Activated CD8-positive, alpha-beta memory T cell treated with anti-CD3 and anti-CD28 coated beads for 4 hours (primary cell): ENCODE results near the gene CMC4.
A peak's percentile ranks its signal among the peaks of the same experiment; 100 is the strongest.

Experiments
- DNase-seq, 2 donors: peaks; one replicate each; pipeline ENCODE4 v3.0.0-alpha.2; 2020; ENCODE audit warnings: low read depth in 2 of 2

Gene CMC4

GRCh38 chrX:155053656-155054055, 17.3 kb downstream of the CMC4 start:
- no peak for DNase-seq

DNA sequence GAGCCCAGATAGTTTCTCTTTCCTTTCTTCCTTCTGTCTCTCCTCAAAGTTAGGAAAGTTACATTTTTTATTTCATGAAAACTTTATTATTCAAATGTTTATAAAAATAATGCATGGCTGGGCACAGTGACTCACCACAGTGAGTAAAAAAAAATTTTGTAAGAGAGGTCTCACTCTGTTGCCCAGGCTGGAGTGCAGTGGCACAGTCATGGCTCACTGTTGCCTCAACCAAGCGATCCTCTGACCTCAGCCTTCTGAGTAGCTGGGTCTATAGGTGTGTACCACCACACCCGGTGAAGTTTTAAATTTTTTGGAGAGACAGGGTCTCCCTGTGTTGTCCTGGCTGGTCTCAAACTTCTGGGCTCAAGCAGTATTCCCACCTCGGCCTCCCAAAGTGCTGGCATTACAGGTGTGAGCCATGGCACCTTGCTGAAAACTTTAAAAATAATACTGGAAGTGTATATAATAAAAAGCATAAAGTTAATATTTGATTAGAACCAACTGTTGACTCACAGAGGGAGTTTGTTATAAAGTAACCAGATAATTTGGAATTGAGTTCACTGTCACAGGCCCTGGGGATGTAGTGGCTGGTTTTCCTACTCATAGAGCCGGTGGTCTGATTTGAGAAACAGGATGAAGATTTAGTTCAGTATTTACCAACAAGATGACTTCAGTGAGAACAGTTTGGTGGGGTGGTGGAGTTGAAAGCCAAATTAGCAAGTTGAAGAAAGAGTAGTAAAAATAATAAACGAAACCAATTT, 18.0 kb downstream of the CMC4 start:
- DNase-seq, result no peak

DNA sequence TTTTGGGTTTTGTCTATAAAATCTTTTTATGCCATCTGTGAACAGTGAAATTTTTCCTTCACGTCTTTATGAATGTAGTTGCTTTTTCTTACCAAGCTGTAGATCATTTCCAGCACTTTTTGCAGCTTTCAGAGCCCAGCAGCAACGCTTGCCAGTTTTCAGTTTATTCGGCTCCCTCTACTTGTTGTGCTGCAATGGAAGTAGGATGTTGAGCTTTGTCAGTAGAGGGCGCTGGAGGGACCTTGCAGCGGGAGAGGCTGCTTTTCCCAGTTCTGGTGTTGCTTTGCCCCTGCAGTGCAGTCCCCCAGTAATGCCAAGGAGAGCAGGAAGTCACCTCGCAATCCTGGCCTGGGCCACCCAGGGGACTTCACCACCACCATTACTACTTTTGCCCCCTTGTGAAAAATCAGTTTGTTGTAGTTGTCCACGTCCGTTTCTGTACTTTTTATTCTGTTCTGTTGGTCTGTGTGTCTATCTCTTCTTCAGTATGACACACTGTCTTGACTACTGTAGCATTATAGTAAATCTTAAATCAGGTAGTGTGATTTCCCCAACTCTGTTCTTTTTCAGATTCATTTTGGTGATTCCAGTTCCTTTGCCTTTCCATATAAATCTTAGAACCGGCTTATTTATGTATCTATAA, 21.8 kb downstream of the CMC4 start:
- no peak for DNase-seq

GRCh38 chrX:155046811-155047528, 24.0 kb downstream of the CMC4 start:
- no peak for DNase-seq

DNA sequence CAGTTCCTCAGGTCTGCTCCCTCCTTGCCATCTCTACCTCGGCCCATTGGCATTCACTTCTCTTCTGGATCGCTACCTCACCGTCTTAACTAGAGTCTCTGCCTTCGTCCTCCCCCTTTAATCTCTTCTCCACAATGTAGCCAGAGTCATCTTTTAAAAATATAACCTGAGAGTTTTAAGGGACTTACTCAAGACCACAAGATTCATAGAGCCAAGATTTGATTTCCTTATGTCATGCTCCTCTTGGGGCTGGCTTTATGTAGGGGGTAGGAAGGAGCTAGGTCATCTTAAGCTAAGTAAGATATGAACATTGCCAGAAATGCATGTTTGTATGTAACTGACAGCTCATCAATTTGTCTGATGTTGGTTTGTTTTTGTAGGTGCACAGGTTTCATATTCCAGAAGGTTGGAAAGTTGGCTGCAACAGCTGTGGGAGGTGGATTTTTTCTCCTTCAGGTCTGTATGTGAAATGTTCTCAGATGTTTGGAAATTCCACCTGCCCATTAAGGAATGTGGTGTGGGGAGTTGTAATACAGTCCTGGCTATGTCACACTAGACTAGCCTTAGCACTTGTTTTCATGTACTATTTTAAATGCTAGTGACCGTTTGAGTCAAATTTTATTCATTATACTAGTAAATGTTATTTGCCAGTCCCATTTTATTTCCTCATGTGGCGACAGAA, 24.7 kb downstream of the CMC4 start:
- no peak for DNase-seq

GRCh38 chrX:155035688-155036087, 35.2 kb downstream of the CMC4 start:
- no peak for DNase-seq

DNA sequence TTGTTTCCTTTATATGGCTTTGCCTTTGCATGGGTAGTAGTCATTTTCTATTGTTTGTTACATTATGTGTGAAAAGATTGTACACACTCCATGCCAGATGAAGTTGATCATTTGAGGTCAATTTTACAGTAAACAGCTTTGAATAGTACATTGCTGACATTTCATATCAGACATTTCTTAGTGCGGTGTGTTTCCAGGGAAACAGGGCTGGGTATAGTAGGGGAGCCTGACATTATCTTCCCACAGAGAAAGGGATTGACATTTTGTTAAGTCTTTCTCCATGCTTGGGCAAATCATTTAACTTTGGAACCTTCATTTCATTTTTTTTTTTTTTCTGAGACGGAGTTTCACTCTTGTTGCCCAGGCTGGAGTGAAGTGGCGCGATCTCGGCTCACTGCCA, 39.3 kb downstream of the CMC4 start:
- DNase-seq, result no peak

DNA sequence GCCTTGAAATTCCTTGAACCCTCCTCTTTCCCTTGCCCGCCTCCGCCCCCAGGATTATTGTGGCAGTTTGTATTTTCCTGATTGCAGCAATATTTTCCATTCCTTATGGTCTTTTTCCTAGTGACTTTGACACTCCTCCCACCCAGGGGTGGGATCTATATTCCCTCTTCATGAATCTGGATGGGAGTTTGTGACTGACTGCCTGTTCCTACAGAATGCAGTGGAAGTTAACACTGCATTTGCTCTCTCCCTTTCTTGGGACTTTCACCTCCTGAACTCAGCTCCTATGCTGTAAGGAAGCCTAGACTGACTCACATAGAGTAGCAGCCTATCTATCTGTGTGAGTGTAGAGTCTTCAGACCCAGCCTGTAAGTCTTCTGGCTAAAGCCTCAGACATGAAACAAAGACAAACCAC, 42.1 kb downstream of the CMC4 start:
- no peak for DNase-seq

DNA sequence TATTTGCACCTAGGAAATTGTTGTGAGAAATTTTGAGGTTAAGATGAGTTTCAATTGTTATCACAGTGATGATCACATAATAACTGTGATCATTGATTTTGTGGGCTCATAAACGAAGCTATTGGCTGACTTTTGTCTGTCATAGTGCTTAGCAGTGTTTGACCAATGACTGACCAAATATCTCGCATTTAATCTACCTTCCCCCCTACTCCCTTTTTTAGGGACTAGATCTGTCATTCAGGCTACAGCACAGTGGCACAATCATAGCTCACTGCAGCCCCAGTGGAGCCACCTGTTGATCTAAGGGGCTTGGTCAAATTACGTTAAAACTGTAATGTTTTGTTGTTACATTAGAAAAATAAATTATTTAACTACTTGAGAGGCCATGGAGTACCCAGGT, 42.8 kb downstream of the CMC4 start:
- no peak for DNase-seq

- DNase-seq, result no peak
Measured at GRCh38 chrX:155027509-155028066, 43.3 kb downstream of the CMC4 start.

DNA sequence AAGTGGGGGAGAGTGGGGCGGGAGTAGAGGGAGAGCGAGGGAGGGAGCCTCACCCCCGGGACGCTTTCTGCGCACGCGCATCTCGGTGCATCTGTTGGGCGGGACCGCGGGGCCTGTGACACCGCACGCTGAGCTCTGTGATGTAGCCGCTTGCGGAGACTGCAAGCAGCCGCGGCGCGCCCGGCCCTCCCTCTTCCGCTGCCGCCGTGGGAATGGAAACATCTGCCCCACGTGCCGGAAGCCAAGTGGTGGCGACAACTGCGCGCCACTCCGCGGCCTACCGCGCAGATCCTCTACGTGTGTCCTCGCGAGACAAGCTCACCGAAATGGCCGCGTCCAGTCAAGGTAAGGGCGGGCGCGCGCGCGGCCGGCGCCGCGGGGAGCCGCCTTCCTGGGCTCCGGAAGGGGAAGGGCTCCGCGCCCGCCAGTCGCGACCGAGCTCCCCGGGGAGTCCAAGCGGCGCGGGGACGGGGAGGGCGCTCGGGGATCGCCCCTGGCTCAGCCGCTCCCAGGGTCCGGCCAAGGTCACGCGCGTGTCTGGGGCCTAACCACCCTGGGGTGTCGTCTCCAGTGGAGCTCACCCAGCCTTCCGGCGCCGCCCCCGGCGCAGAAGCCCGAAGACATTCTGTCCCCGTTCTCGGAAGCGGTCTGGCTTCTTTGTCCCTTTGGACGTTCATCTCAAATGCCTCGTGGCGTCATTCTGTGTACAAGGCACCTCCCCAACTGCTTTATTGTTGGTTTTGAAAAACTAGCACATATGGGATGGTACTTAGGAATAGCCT, 44.0 kb downstream of the CMC4 start, which contains the start of gene FUNDC2:
Gene FUNDC2 (plus strand): TSS at position 118 of the 782 bp plus-strand sequence. CDS start 95 bp downstream, at position 213.
- DNase-seq, result peak; percentile 84 to 92

GRCh38 chrX:155026420-155026726, 44.6 kb downstream of the CMC4 start:
- DNase-seq, result no peak

- DNase-seq, result no peak
Measured at GRCh38 chrX:155023907-155024833, 46.8 kb downstream of the CMC4 start.

DNA sequence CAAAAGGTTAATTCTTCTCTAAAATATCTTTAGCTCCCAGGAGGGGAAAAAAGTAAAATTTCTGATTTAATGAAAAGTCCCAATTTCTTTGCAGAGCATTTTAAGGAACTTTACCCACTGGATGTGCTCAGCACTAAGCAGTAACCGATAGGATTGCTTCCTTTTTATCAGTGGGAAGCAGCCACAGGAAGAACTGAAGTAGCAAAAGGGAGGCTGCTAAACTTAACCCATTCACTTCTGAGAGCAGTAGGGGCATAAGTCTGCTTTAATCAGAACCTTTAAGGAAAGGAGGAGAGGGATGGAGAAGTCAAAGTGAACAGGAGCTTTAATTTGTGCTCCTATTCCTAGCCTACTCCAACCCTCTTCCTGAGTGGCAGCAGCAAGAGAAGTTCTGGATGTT, 48.4 kb downstream of the CMC4 start, which contains the start of gene F8:
Gene F8 (minus strand): TSS at position 139 of the 400 bp plus-strand sequence. CDS start 171 bp downstream, outside the sequence.
- no peak for DNase-seq

DNA sequence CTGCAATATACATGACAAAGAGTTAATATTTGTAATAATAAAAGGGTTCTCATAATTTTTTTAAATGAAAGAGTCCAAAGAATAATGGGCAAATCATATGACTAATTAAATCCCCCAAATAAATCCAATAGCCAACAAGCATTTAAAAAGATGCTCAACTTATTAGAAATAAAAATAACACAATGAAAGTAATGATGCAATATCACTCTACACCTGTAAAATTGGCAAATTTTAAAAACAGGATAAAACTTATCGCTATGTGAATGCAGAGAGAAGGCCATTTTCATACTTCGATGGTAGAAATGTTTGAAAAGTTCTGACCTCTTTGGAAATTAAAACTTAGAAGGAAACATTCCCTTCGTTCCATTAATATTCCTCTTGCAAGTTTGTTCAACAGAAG, 50.3 kb downstream of the CMC4 start:
- no peak for DNase-seq
